ENCODE data around the gene MRC2. TPM values are rescaled to one million over a fixed set of nuclear protein-coding genes. Genes with fewer than 3 reads are reported as not detected.

Gene MRC2, protein sequence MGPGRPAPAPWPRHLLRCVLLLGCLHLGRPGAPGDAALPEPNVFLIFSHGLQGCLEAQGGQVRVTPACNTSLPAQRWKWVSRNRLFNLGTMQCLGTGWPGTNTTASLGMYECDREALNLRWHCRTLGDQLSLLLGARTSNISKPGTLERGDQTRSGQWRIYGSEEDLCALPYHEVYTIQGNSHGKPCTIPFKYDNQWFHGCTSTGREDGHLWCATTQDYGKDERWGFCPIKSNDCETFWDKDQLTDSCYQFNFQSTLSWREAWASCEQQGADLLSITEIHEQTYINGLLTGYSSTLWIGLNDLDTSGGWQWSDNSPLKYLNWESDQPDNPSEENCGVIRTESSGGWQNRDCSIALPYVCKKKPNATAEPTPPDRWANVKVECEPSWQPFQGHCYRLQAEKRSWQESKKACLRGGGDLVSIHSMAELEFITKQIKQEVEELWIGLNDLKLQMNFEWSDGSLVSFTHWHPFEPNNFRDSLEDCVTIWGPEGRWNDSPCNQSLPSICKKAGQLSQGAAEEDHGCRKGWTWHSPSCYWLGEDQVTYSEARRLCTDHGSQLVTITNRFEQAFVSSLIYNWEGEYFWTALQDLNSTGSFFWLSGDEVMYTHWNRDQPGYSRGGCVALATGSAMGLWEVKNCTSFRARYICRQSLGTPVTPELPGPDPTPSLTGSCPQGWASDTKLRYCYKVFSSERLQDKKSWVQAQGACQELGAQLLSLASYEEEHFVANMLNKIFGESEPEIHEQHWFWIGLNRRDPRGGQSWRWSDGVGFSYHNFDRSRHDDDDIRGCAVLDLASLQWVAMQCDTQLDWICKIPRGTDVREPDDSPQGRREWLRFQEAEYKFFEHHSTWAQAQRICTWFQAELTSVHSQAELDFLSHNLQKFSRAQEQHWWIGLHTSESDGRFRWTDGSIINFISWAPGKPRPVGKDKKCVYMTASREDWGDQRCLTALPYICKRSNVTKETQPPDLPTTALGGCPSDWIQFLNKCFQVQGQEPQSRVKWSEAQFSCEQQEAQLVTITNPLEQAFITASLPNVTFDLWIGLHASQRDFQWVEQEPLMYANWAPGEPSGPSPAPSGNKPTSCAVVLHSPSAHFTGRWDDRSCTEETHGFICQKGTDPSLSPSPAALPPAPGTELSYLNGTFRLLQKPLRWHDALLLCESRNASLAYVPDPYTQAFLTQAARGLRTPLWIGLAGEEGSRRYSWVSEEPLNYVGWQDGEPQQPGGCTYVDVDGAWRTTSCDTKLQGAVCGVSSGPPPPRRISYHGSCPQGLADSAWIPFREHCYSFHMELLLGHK (N-terminal part only)
- 10 to 100 TPM; 10.6 to 40.5 (median 21.6) TPM for total RNA-seq

DNA sequence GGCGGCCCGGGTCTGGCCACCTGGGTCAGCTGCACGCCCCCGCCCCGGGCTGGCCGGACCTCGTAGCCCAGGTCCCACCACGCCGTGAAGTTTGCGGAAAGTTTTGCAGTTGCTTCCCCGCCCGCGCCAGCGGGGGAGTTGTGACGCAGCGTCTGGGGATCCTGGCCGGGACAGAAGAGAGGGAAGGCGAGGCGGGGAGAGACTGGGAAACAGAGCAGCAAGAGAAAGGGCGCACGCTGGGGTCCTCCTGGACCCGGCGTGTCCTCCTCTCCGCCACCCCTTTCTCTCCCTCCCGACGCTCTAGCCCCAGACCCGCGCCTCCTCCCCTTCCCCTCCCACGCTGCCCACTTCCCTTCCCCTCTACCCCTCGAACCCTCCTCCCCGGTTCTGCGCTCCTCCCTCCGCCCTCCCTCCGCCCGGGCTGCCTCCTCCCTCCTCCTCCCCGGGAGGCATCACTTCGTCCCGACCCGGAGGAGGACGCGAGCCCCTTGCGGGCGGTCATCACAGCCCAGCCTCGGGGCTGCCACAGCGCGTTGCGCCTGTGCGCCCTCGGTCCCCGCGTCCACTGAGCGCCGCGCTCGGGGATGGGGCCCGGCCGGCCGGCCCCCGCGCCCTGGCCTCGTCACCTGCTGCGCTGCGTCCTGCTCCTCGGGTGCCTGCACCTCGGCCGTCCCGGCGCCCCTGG is at the start of gene MRC2:
TSS of gene MRC2 (plus strand) at position 452 of the 685 bp plus-strand sequence. CDS start at position 585, 133 bp downstream.
- TF ChIP-seq, protein P1, sequence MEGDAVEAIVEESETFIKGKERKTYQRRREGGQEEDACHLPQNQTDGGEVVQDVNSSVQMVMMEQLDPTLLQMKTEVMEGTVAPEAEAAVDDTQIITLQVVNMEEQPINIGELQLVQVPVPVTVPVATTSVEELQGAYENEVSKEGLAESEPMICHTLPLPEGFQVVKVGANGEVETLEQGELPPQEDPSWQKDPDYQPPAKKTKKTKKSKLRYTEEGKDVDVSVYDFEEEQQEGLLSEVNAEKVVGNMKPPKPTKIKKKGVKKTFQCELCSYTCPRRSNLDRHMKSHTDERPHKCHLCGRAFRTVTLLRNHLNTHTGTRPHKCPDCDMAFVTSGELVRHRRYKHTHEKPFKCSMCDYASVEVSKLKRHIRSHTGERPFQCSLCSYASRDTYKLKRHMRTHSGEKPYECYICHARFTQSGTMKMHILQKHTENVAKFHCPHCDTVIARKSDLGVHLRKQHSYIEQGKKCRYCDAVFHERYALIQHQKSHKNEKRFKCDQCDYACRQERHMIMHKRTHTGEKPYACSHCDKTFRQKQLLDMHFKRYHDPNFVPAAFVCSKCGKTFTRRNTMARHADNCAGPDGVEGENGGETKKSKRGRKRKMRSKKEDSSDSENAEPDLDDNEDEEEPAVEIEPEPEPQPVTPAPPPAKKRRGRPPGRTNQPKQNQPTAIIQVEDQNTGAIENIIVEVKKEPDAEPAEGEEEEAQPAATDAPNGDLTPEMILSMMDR (IDR thresholded peaks at IDR 0.05; ENCODE audit: low read depth): no peak

DNA sequence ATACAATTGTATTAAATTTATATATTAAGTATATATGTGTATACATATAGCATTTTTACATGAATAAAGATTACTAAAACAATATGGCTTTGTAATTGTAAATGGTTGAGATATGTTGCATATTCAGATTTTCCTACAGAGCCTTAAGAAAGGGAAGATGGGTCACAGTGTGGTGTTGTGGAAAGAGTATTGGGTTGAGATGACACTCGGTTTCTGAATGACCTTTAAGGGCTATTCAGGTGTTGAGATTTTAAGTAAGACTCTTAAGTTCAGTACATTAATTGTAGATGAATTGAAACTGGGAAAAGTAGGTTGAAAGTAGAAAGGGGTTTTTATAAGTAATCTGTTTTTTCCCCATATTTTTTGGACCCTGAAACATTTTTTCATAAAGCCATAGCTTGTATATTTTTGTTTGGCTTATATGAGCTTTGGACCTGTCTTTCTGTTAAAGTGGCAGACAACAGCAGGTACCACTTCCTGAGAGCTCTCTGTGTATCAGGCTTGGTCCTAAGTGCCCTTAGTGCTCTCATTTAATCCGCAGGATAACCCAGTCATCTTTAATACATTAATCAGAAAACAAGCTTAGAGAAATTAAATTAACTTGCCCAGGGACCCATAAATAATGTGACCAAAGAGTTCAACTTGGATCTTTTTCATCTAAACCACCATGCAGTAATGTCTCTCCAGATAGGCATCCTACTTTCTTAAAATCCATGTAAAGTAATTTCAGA is 48.5 kb upstream of the MRC2 start:
- TF ChIP-seq, protein P1 (IDR thresholded peaks at IDR 0.05; ENCODE audit: low read depth): no peak

DNA sequence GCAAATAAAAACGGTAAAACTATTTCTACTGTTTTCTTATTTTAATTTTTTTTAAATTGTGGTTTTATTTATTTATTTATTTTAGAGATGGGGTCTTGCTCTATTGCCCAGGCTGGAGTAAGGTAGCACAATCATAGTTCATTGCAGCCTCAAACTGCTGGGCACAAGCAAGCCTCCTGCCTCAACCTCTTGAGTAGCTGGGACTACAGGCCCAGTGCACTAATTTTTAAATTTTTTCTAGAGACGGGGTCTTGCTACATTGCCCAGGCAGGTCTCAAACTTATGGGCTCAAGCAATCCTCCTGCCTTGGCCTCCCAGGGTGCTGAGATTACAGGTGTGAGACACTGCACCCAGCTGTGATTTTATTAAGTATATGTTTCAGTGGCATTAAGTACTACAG is 46.5 kb upstream of the MRC2 start:
- TF ChIP-seq, protein P1 (IDR thresholded peaks at IDR 0.05; ENCODE audit: low read depth): no peak

GRCh38 chr17:62581764-62582163 is 45.7 kb upstream of the MRC2 start:
- TF ChIP-seq, protein P1 (IDR thresholded peaks at IDR 0.05; ENCODE audit: low read depth): no peak

GRCh38 chr17:62587554-62587953 is 39.9 kb upstream of the MRC2 start:
- TF ChIP-seq, protein P1 (IDR thresholded peaks at IDR 0.05; ENCODE audit: low read depth): no peak

DNA sequence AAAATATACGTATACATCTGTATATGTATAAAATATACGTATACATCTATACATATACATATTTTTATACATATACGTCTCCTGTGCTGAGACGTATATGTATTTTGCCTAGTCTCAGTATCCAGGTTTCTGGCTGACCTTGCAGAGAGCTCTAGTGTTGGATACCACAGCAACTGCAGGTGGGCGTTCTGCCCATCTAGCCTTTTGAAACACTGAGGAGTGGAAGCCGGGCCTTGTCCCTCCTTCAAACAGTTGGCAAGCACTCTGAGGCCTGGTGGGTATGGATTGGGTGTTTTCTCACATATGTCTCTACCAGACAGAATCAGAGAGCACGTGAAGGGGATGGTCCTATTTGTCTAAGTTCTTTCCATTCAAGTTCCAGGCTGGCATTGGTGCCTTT is 39.4 kb upstream of the MRC2 start:
- TF ChIP-seq, protein P1 (IDR thresholded peaks at IDR 0.05; ENCODE audit: low read depth): no peak
